ENCODE measurements around the gene CUL9. TPM values are rescaled to one million over a fixed set of nuclear protein-coding genes. Genes with fewer than 3 reads are reported as not detected.

The CUL9 gene
- total RNA-seq, 4 donors from 2014 or later: 26.2 to 50.9 (median 32.5) TPM

- 84 to 86% methylated on average over 7 of the region's 7 CpGs for WGBS, 2 donors
- H3K36me3 ChIP-seq: peaks cover 0 to 99% (median 19%) of the 10 kb centered on the region in 3 donors
Measured at GRCh38 chr6:43219814-43220213, 37.8 kb downstream of the CUL9 start.

GRCh38 chr6:43220439-43220951 is 38.5 kb downstream of the CUL9 start:
- Histone ChIP-seq H3K27ac (no peak overlapping the region), H3K9me3 (no peaks in the 10 kb centered on the region), H3K27me3 (no peaks in the 10 kb centered on the region), H3K4me3 (no peak overlapping the region), H3K4me1 (peaks cover 0 to 40% (median 0%) of the 10 kb centered on the region in 3 donors), H3K36me3 (peaks cover 0 to 92% (median 19%) of the 10 kb centered on the region in 3 donors)
- DNase-seq: no peak
- TF ChIP-seq CTCF (IDR thresholded peaks at IDR 0.05) (no peak), POLR2A (IDR thresholded peaks at IDR 0.05) (no peak)
- intact Hi-C loops (cut with DNase I): no loop called here
- WGBS, 2 donors: 79 to 91% methylated on average over 4 to 12 of the region's 16 CpGs

More at GRCh38 chr6:43219814-43220213, 37.8 kb downstream of the CUL9 start:
- no peak overlapping the region for H3K4me3 ChIP-seq
- peaks cover 0 to 33% (median 0%) of the 10 kb centered on the region in 3 donors for H3K4me1 ChIP-seq
- H3K27ac ChIP-seq: no peak overlapping the region
- H3K9me3 ChIP-seq: no peaks in the 10 kb centered on the region
- DNase-seq: no peak
- no peaks in the 10 kb centered on the region for H3K27me3 ChIP-seq
- TF ChIP-seq POLR2A (IDR thresholded peaks at IDR 0.05): no peak
- TF ChIP-seq CTCF (IDR thresholded peaks at IDR 0.05): no peak
- intact Hi-C loops (cut with DNase I): no loop called here

- intact Hi-C loops (cut with DNase I): no loop called here
- no peaks in the 10 kb centered on the region for H3K27me3 ChIP-seq
- peaks cover 0 to 84% (median 14%) of the 10 kb centered on the region in 3 donors for H3K36me3 ChIP-seq
- no peak overlapping the region for H3K4me3 ChIP-seq
- peaks cover 0 to 48% (median 0%) of the 10 kb centered on the region in 3 donors for H3K4me1 ChIP-seq
- no peak for DNase-seq
- H3K27ac ChIP-seq: no peak overlapping the region
- TF ChIP-seq CTCF (IDR thresholded peaks at IDR 0.05) (no peak), POLR2A (IDR thresholded peaks at IDR 0.05) (no peak)
- H3K9me3 ChIP-seq: no peaks in the 10 kb centered on the region
- WGBS, 2 donors: 54 to 77% methylated on average over 6 to 14 of the region's 20 CpGs
Measured at GRCh38 chr6:43221046-43221972, 39.3 kb downstream of the CUL9 start.

- H3K4me3 ChIP-seq: no peak overlapping the region
- H3K9me3 ChIP-seq: no peaks in the 10 kb centered on the region
- DNase-seq: no peak
- TF ChIP-seq CTCF (IDR thresholded peaks at IDR 0.05) (no peak), POLR2A (IDR thresholded peaks at IDR 0.05) (no peak)
- H3K27ac ChIP-seq: no peak overlapping the region
- H3K27me3 ChIP-seq: no peaks in the 10 kb centered on the region
- WGBS, 2 donors: 86 to 91% methylated on average over 11 to 15 of the region's 15 CpGs
- peaks cover 0 to 72% (median 13%) of the 10 kb centered on the region in 3 donors for H3K36me3 ChIP-seq
- intact Hi-C loops (cut with DNase I): no loop called here
- H3K4me1 ChIP-seq: peaks cover 0 to 49% (median 0%) of the 10 kb centered on the region in 3 donors
Measured at GRCh38 chr6:43222418-43223059, 40.5 kb downstream of the CUL9 start.

All from esophagus squamous epithelium (tissue), 5 donors.